ENCODE results near the gene SNX9.
"Not testable (repeated sequence)": the region's sequence is repeated elsewhere in the genome, so short reads cannot be mapped to it uniquely, and the experiment has no call there.

Gene SNX9

GRCh38 chr6:157929076-157929475 lies 106.0 kb downstream of the SNX9 start:
- DNase-seq (ENCODE audit: low spot score): no peak
- no peak for TF ChIP-seq CTCF (IDR thresholded peaks at IDR 0.05; ENCODE audit: extremely low read depth, insufficient read depth, missing control alignments)
- in situ Hi-C loops (cut with MboI; ENCODE audit: low pct_unique_long_range_greater_than_20kb, low sequenced_read_pairs, unreplicated experiment): no loop called here

GRCh38 chr6:157929765-157930319 lies 106.8 kb downstream of the SNX9 start:
- in situ Hi-C loops (cut with MboI; ENCODE audit: low pct_unique_long_range_greater_than_20kb, low sequenced_read_pairs, unreplicated experiment): no loop called here
- no peak for DNase-seq (ENCODE audit: low spot score)
- no peak for TF ChIP-seq CTCF (IDR thresholded peaks at IDR 0.05; ENCODE audit: extremely low read depth, insufficient read depth, missing control alignments)

- TF ChIP-seq CTCF (IDR thresholded peaks at IDR 0.05; ENCODE audit: extremely low read depth, insufficient read depth, missing control alignments): no peak
Observed at GRCh38 chr6:157935786-157936185, 112.7 kb downstream of the SNX9 start.

GRCh38 chr6:157937318-157937717 lies 114.3 kb downstream of the SNX9 start:
- in situ Hi-C loops (cut with MboI; ENCODE audit: low pct_unique_long_range_greater_than_20kb, low sequenced_read_pairs, unreplicated experiment): no loop called here

More at GRCh38 chr6:157935786-157936185, 112.7 kb downstream of the SNX9 start:
- no peak for DNase-seq (ENCODE audit: low spot score)
- in situ Hi-C loops (cut with MboI; ENCODE audit: low pct_unique_long_range_greater_than_20kb, low sequenced_read_pairs, unreplicated experiment): no loop called here

GRCh38 chr6:157937916-157938315 lies 114.9 kb downstream of the SNX9 start:
- TF ChIP-seq CTCF (IDR thresholded peaks at IDR 0.05; ENCODE audit: extremely low read depth, insufficient read depth, missing control alignments): no peak
- no peak for DNase-seq (ENCODE audit: low spot score)
- in situ Hi-C loops (cut with MboI; ENCODE audit: low pct_unique_long_range_greater_than_20kb, low sequenced_read_pairs, unreplicated experiment): no loop called here

More at GRCh38 chr6:157937318-157937717, 114.3 kb downstream of the SNX9 start:
- TF ChIP-seq CTCF (IDR thresholded peaks at IDR 0.05; ENCODE audit: extremely low read depth, insufficient read depth, missing control alignments): no peak
- DNase-seq (ENCODE audit: low spot score): no peak

GRCh38 chr6:157940375-157941036 lies 117.5 kb downstream of the SNX9 start:
- in situ Hi-C loops (cut with MboI; ENCODE audit: low pct_unique_long_range_greater_than_20kb, low sequenced_read_pairs, unreplicated experiment); DNase-seq (ENCODE audit: low spot score): not testable (repeated sequence)

GRCh38 chr6:157941101-157941863 lies 118.2 kb downstream of the SNX9 start:
- in situ Hi-C loops (cut with MboI; ENCODE audit: low pct_unique_long_range_greater_than_20kb, low sequenced_read_pairs, unreplicated experiment): no loop called here
- TF ChIP-seq CTCF (IDR thresholded peaks at IDR 0.05; ENCODE audit: extremely low read depth, insufficient read depth, missing control alignments): no peak
- DNase-seq (ENCODE audit: low spot score): no peak

All from GM13977 (cell line).